Liver (tissue), 9 donors: Measurements from ENCODE around the gene PTTG1IP. TPM values are rescaled to one million over a fixed set of nuclear protein-coding genes. Genes with fewer than 3 reads are reported as not detected.

Experiments used
- DNase-seq: peaks from one replicate; pipeline ENCODE4 v3.0.0-alpha.2; 2017; ENCODE audit warnings: low spot score
- H3K27ac ChIP-seq, 2 donors: one replicate each; pipeline ENCODE4 v1.7.0; 2013; ENCODE audit warnings: inconsistent platforms in 2 of 2, low read length in 2 of 2, control low read depth in 1 of 2, low read depth in 1 of 2, mild to moderate bottlenecking in 1 of 2
- H3K27me3 ChIP-seq, 4 donors: one replicate each; pipeline versions ENCODE4 v1.6.1 to v1.7.0; 2013; ENCODE audit warnings: low read length in 3 of 4, inconsistent platforms in 1 of 4, mild to moderate bottlenecking in 1 of 4, moderate library complexity in 1 of 4; ENCODE audit not compliant: control insufficient read depth in 4 of 4, insufficient read depth in 4 of 4
- H3K36me3 ChIP-seq, 4 donors: one replicate each; pipeline versions ENCODE4 v1.6.1 to v1.7.0; 2013; ENCODE audit warnings: low read length in 3 of 4, mild to moderate bottlenecking in 3 of 4, low read depth in 1 of 4, moderate library complexity in 1 of 4; ENCODE audit not compliant: control insufficient read depth in 4 of 4, insufficient read depth in 3 of 4
- H3K4me1 ChIP-seq, 4 donors: one replicate each; pipeline versions ENCODE4 v1.6.1 to v1.7.0; 2013; ENCODE audit warnings: low read length in 3 of 4, mild to moderate bottlenecking in 3 of 4, moderate library complexity in 1 of 4; ENCODE audit not compliant: control insufficient read depth in 4 of 4, insufficient read depth in 4 of 4
- H3K4me3 ChIP-seq, 3 donors: one replicate each; pipeline versions ENCODE4 v1.6.1 to v1.7.0; 2013; ENCODE audit warnings: low read length in 3 of 3, control low read depth in 1 of 3, low read depth in 1 of 3, mild to moderate bottlenecking in 1 of 3
- H3K9ac ChIP-seq, 2 donors: one replicate each; pipeline ENCODE4 v1.7.0; 2013; ENCODE audit warnings: low read length in 2 of 2, mild to moderate bottlenecking in 2 of 2, moderate library complexity in 2 of 2, control low read depth in 1 of 2, low read depth in 1 of 2
- H3K9me3 ChIP-seq, 4 donors: one replicate each; pipeline versions ENCODE4 v1.6.1 to v1.7.0; 2013; ENCODE audit warnings: low read length in 3 of 4; ENCODE audit not compliant: control insufficient read depth in 4 of 4
- EGR1 ChIP-seq, 2 donors: IDR thresholded peaks; 2 replicates each; pipeline ENCODE4 v1.6.1; 2016 to 2018; ENCODE audit warnings: antibody characterized with exemption in 2 of 2, low read depth in 2 of 2
- FOXA1 ChIP-seq: IDR thresholded peaks from 2 replicates; pipeline ENCODE4 v1.6.1; 2016; ENCODE audit warnings: antibody characterized with exemption
- GABPA ChIP-seq, 2 donors: IDR thresholded peaks in 1 of 2; conservative IDR thresholded peaks in 1 of 2; 2 replicates each; pipeline ENCODE4 v1.6.1; 2016; ENCODE audit warnings: antibody characterized with exemption in 2 of 2, mild to moderate bottlenecking in 1 of 2, moderate library complexity in 1 of 2
- HNF4A ChIP-seq, 2 donors: conservative IDR thresholded peaks; 2 replicates each; pipeline ENCODE4 v1.6.1; 2016; ENCODE audit warnings: antibody characterized with exemption in 2 of 2, mild to moderate bottlenecking in 2 of 2
- JUND ChIP-seq, 2 donors: IDR thresholded peaks; 2 replicates each; pipeline ENCODE4 v1.6.1; 2016; ENCODE audit warnings: antibody characterized with exemption in 2 of 2
- NR2F2 ChIP-seq: IDR thresholded peaks from 2 replicates; pipeline ENCODE4 v1.6.1; 2016; ENCODE audit warnings: antibody characterized with exemption
- RAD21 ChIP-seq, 2 donors: IDR thresholded peaks; 2 replicates each; pipeline ENCODE4 v1.6.1; 2016; ENCODE audit warnings: antibody characterized with exemption in 2 of 2, mild to moderate bottlenecking in 2 of 2
- REST ChIP-seq: IDR thresholded peaks from 2 replicates; pipeline ENCODE4 v1.6.1; 2016; ENCODE audit warnings: antibody characterized with exemption, mild to moderate bottlenecking
- RXRA ChIP-seq, 2 donors: IDR thresholded peaks; 2 replicates each; pipeline ENCODE4 v1.6.1; 2017 to 2018; ENCODE audit warnings: antibody characterized with exemption in 2 of 2, mild to moderate bottlenecking in 1 of 2
- SP1 ChIP-seq: IDR thresholded peaks from 2 replicates; pipeline ENCODE4 v1.6.1; 2018; ENCODE audit warnings: antibody characterized with exemption, mild to moderate bottlenecking
- TAF1 ChIP-seq: conservative IDR thresholded peaks from 2 replicates; pipeline ENCODE4 v1.6.1; 2016; ENCODE audit warnings: antibody characterized with exemption, mild to moderate bottlenecking
- YY1 ChIP-seq: IDR thresholded peaks from 2 replicates; pipeline ENCODE4 v1.6.1; 2016; ENCODE audit warnings: antibody characterized with exemption, mild to moderate bottlenecking
- ZBTB33 ChIP-seq: IDR thresholded peaks from 2 replicates; pipeline ENCODE4 v1.6.1; 2016; ENCODE audit warnings: antibody characterized with exemption
- WGBS: extraction: QIAGEN DNeasy Blood & Tissue Kit; methylation state at CpG from one replicate; pipeline ENCODE4 v1.1.7; 2013; 5-methylcytosine and 5-hydroxymethylcytosine counted together
- polyA plus RNA-seq, 2 donors: library from polyadenylated mRNA; stranded (reverse) in 1 of 2; unstranded in 1 of 2; fragments of 200-250 nt in 1 of 2; fragments of >200 nt in 1 of 2; fragmentation: Nextera tagmentation in 1 of 2; extraction: Ambion mirVana in 1 of 2; gene quantifications; one replicate each; pipeline versions ENCODE4 v1.2.1 to v1.2.3, GENCODE V29; 2013 to 2015
- total RNA-seq, 2 donors: library from RNA; depleted of rRNA; stranded (reverse); fragments of >200 nt; gene quantifications; one replicate each; pipeline ENCODE4 v1.2.3, GENCODE V29; 2014
- TF ChIP-seq, protein P1 (sequence below): IDR thresholded peaks from 2 replicates; pipeline ENCODE4 v1.6.1; 2016; ENCODE audit warnings: antibody characterized with exemption
- TF ChIP-seq, protein P2 (sequence below): IDR thresholded peaks from 2 replicates; pipeline ENCODE4 v1.6.1; 2016; ENCODE audit warnings: antibody characterized with exemption
- donor health status: healthy.
- donor health status: healthy.
- donor health status: healthy.
- donor health status: healthy.
- donor health status: healthy.

The PTTG1IP gene
- total and polyA plus RNA-seq, 4 donors: 62.0 to 94.0 (median 79.8) TPM

GRCh38 chr21:44901391-44902074 is 28.0 kb upstream of the PTTG1IP start:
- H3K4me3 ChIP-seq: no peak overlapping the region
- WGBS: 91% methylated on average over 27 of the region's 27 CpGs
- H3K9me3 ChIP-seq: no peaks in the 10 kb centered on the region
- H3K27ac ChIP-seq: no peak overlapping the region
- no peak for TF ChIP-seq RXRA (IDR thresholded peaks at IDR 0.05)
- no peak for TF ChIP-seq SP1
- TF ChIP-seq, protein P1, sequence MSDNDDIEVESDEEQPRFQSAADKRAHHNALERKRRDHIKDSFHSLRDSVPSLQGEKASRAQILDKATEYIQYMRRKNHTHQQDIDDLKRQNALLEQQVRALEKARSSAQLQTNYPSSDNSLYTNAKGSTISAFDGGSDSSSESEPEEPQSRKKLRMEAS: no peak
- no peak for TF ChIP-seq EGR1 (IDR thresholded peaks at IDR 0.05; ENCODE audit: low read depth in 2 of 2)
- no peak for TF ChIP-seq GABPA (IDR thresholded peaks at IDR 0.05 in 1 of 2, conservative IDR thresholded peaks at IDR 0.05 in 1 of 2)
- TF ChIP-seq FOXA1: no peak
- no peak for TF ChIP-seq YY1
- TF ChIP-seq, protein P2, sequence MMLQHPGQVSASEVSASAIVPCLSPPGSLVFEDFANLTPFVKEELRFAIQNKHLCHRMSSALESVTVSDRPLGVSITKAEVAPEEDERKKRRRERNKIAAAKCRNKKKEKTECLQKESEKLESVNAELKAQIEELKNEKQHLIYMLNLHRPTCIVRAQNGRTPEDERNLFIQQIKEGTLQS: no peak
- no peak for TF ChIP-seq RAD21 (IDR thresholded peaks at IDR 0.05)
- TF ChIP-seq REST: no peak
- TF ChIP-seq ZBTB33: no peak
- TF ChIP-seq NR2F2: no peak
- no peak for TF ChIP-seq JUND (IDR thresholded peaks at IDR 0.05)
- TF ChIP-seq HNF4A (conservative IDR thresholded peaks at IDR 0.05): no peak
- TF ChIP-seq TAF1: no peak
- peaks cover 0 to 2% (median 0%) of the 10 kb centered on the region in 4 donors for H3K4me1 ChIP-seq
- no peaks in the 10 kb centered on the region for H3K27me3 ChIP-seq
- peaks cover 0 to 11% (median 0%) of the 10 kb centered on the region in 4 donors for H3K36me3 ChIP-seq
- H3K9ac ChIP-seq: no peak overlapping the region
- DNase-seq: no peak

DNA sequence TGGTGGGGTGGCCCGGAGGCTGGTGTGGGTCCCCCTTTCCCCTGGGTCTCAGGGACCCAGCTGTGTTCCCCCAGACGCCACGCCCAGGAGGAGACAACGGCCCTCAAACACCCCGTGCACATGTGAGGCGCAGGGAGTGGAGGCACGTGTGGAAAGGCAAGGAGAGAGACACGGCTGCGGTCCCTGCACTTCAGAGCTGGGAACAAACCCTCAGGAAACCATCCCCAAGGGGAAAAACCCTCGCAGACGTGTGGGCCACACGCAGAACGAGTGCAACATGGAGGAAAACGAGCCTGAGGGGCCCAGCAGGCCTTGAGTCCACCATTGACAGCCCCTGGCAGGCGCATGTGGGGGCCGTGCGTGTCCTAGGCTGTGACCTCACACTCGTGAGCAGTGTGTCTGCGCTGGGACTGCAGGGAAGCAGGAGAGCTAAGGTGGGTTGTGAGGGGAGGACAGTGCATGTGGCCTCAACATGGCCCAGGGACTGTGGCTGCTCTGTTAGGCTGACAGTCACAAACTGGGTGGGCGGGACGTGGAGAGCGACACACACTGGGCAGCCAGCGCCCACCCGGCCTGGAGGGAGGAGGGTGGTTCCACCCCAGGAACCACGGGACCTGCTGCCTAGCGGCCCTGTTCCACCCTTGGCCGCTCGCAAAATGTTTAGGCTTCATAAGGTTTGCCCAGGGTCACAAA is 27.2 kb upstream of the PTTG1IP start:
- Histone ChIP-seq H3K4me3 (no peak overlapping the region), H3K9ac (no peak overlapping the region), H3K27me3 (no peaks in the 10 kb centered on the region), H3K36me3 (peaks cover 0 to 11% (median 0%) of the 10 kb centered on the region in 4 donors), H3K4me1 (peaks cover 0 to 1% (median 0%) of the 10 kb centered on the region in 4 donors), H3K9me3 (no peaks in the 10 kb centered on the region), H3K27ac (no peak overlapping the region)
- TF ChIP-seq RAD21 (IDR thresholded peaks at IDR 0.05): no peak
- TF ChIP-seq, protein P2: no peak
- TF ChIP-seq REST: no peak
- DNase-seq: no peak
- 92% methylated on average over 28 of the region's 28 CpGs for WGBS
